WERI-Rb-1 (cell line): ENCODE results near the gene PLEKHA6.

Experiments used
- DNase-seq: peaks from one replicate; pipeline ENCODE4 v3.0.0-alpha.2; 2020
- H3K27ac ChIP-seq: fragments of 250-450 bp; sonication (Bioruptor Pico); 2 replicates; pipeline ENCODE4 v1.5.1; 2020; ENCODE audit warnings: mild to moderate bottlenecking, moderate library complexity
- H3K27me3 ChIP-seq: fragments of 250-450 bp; sonication (Bioruptor Pico); 2 replicates; pipeline ENCODE4 v1.5.1; 2021; ENCODE audit warnings: mild to moderate bottlenecking, low read depth, moderate library complexity; ENCODE audit not compliant: insufficient read depth, severe bottlenecking
- H3K36me3 ChIP-seq: fragments of 250-450 bp; sonication (Bioruptor Pico); 2 replicates; pipeline ENCODE4 v1.5.1; 2020; ENCODE audit warnings: mild to moderate bottlenecking, moderate library complexity
- H3K4me3 ChIP-seq: 2 replicates; pipeline ENCODE4 v1.5.1; 2011; ENCODE audit warnings: low read depth, mild to moderate bottlenecking, control low read depth, low read length
- H3K9me3 ChIP-seq: fragments of 250-450 bp; sonication (Bioruptor Pico); 2 replicates; pipeline ENCODE4 v1.5.1; 2021; ENCODE audit warnings: mild to moderate bottlenecking, moderate library complexity; ENCODE audit not compliant: severe bottlenecking
- CTCF ChIP-seq: IDR thresholded peaks from 2 replicates; pipeline ENCODE4 v1.5.1; 2011; ENCODE audit warnings: low read depth, mild to moderate bottlenecking, control low read depth, inconsistent platforms, low read length

Gene PLEKHA6

GRCh38 chr1:204259782-204260181 lies 99.9 kb downstream of the PLEKHA6 start:
- H3K4me3 ChIP-seq, result no peak overlapping the region
- DNase-seq, result no peak
- H3K27me3 ChIP-seq, result no peaks in the 10 kb centered on the region
- no peak for TF ChIP-seq CTCF
- peaks cover 3% of the 10 kb centered on the region; the same call in 1 of the 2 replicates for H3K36me3 ChIP-seq
- H3K27ac ChIP-seq, result no peak overlapping the region
- no peaks in the 10 kb centered on the region for H3K9me3 ChIP-seq

- no peak overlapping the region for H3K27ac ChIP-seq
- no peaks in the 10 kb centered on the region for H3K9me3 ChIP-seq
- H3K36me3 ChIP-seq, result peaks cover 3% of the 10 kb centered on the region; the same call in 1 of the 2 replicates
- TF ChIP-seq CTCF, result no peak
- DNase-seq, result no peak
- no peak overlapping the region for H3K4me3 ChIP-seq
- no peaks in the 10 kb centered on the region for H3K27me3 ChIP-seq
Observed at GRCh38 chr1:204259196-204259595, 100.5 kb downstream of the PLEKHA6 start.

DNA sequence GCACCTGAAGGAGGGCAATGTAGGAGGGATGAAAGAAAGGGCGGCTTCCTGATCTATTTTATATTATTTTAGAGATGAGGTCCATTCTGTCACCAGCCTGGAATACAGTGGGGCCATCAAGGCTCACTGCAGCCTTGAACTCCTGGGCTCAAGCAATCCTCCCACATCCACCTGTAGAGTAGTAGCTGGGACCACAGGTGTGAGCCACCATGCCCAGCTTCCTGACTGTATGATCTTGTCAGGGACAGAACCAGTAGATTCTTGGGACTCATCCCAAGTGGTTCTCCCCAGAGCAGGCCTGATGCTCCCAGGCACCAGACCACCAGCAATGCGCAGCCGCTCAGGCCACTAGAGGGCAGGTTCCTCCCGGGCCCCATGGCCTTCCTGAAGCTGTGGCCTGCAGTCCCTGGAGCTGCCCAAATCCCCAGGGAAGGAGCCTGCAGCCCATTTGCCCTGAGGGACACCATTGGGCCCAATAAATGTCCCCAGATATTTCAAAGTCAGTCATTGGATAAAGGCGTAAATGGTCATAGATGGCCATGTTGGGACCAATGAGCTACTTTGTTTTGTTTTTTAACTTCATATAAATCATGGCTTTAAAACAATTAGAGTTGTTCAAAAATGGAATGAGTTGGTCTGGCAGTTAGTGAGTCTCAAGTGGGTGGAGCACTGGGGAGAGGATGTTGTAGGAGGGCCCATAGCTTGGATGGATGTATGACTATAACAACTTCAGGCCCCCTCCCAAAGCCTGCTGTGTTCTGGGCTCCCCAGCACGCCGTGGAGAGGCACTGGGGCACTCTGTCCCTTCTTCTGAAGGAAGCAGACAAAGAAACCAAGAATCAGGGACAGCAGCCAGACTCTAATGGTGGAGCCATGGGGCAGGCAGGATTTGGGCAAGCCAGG lies 101.3 kb downstream of the PLEKHA6 start:
- Histone ChIP-seq H3K27ac (no peak overlapping the region), H3K27me3 (no peaks in the 10 kb centered on the region), H3K36me3 (peaks cover 3% of the 10 kb centered on the region; the same call in 1 of the 2 replicates), H3K9me3 (no peaks in the 10 kb centered on the region), H3K4me3 (no peak overlapping the region)
- DNase-seq, result peak; percentile 96
- peak; percentile 100 for TF ChIP-seq CTCF

GRCh38 chr1:204257446-204257845 lies 102.3 kb downstream of the PLEKHA6 start:
- H3K27me3 ChIP-seq, result no peaks in the 10 kb centered on the region
- no peak overlapping the region for H3K27ac ChIP-seq
- H3K9me3 ChIP-seq, result no peaks in the 10 kb centered on the region
- peaks cover 3% of the 10 kb centered on the region; the same call in 1 of the 2 replicates for H3K36me3 ChIP-seq
- no peak overlapping the region for H3K4me3 ChIP-seq
- no peak for TF ChIP-seq CTCF
- no peak for DNase-seq

- no peak for DNase-seq
- Histone ChIP-seq H3K27me3 (no peaks in the 10 kb centered on the region), H3K36me3 (peaks cover 3% of the 10 kb centered on the region; the same call in 1 of the 2 replicates), H3K27ac (no peak overlapping the region), H3K9me3 (no peaks in the 10 kb centered on the region), H3K4me3 (no peak overlapping the region)
- no peak for TF ChIP-seq CTCF
Observed at GRCh38 chr1:204256531-204256930, 103.2 kb downstream of the PLEKHA6 start.
